K562 (cell line): ENCODE results near the gene STUB1. TPM values are rescaled to one million over a fixed set of nuclear protein-coding genes. Genes with fewer than 3 reads are reported as not detected.

Source experiments
- BCL6 ChIP-seq: fragments of 250-450 bp; sonication (Bioruptor Pico); IDR thresholded peaks from 2 replicates; pipeline ENCODE4 v1.4.0; 2020
- FOXA3 ChIP-seq, 2 experiments: fragments of 450-650 bp in 1 of 2; sonication (generic) in 1 of 2; formaldehyde crosslinking; IDR thresholded peaks in 1 of 2; conservative IDR thresholded peaks in 1 of 2; 2 replicates each; pipeline versions ENCODE4 v1.4.0 to v1.8.0; 2020 to 2022; ENCODE audit warnings: mild to moderate bottlenecking in 2 of 2, missing genetic modification reagents in 1 of 2
- GABPB1 ChIP-seq: sonication (generic); formaldehyde crosslinking; IDR thresholded peaks from 2 replicates; pipeline ENCODE4 v1.8.0; 2022; ENCODE audit warnings: mild to moderate bottlenecking, missing genetic modification reagents
- IFI16 ChIP-seq: fragments of 250-450 bp; sonication (Bioruptor Pico); IDR thresholded peaks from 2 replicates; pipeline ENCODE4 v2.1.2; 2022; ENCODE audit warnings: mild to moderate bottlenecking, inconsistent platforms
- NR2C2 ChIP-seq, 2 experiments: fragments of 200-800 bp in 1 of 2; sonication (Bioruptor generic) in 1 of 2; sonication (generic) in 1 of 2; formaldehyde crosslinking in 1 of 2; IDR thresholded peaks; 2 replicates each; pipeline versions ENCODE4 v1.6.1 to v1.8.0; 2016 to 2022; ENCODE audit warnings: mild to moderate bottlenecking in 1 of 2, missing compliant biosample characterization in 1 of 2, missing genetic modification characterization in 1 of 2, missing genetic modification reagents in 1 of 2
- PHF8 ChIP-seq: fragments of 200-600 bp; sonication (generic); IDR thresholded peaks from 2 replicates; pipeline ENCODE4 v1.6.1; 2012; ENCODE audit warnings: mixed run types, mild to moderate bottlenecking, inconsistent platforms, low read length, moderate library complexity, borderline replicate concordance
- SAFB ChIP-seq: fragments of 200-400 bp; formaldehyde crosslinking; IDR thresholded peaks from 2 replicates; pipeline ENCODE4 v1.6.1; 2017; ENCODE audit warnings: low read depth, low read length, borderline replicate concordance
- SIRT6 ChIP-seq: IDR thresholded peaks from one replicate; pipeline ENCODE4 v1.6.1; 2012; ENCODE audit warnings: low read depth, mild to moderate bottlenecking, control low read depth, inconsistent platforms, low read length, moderate library complexity
- SMARCA5 ChIP-seq: fragments of 450-650 bp; IDR thresholded peaks from 2 replicates; pipeline ENCODE4 v1.6.1; 2016
- SREBF2 ChIP-seq: sonication (generic); formaldehyde crosslinking; IDR thresholded peaks from 2 replicates; pipeline ENCODE4 v1.4.0; 2020; ENCODE audit warnings: mild to moderate bottlenecking, missing genetic modification reagents
- ZBTB11 ChIP-seq, 3 experiments: fragments of 200-800 bp in 1 of 3; fragments of 250-450 bp in 1 of 3; fragments of 450-650 bp in 1 of 3; sonication (Bioruptor Pico) in 1 of 3; sonication (Bioruptor generic) in 1 of 3; formaldehyde crosslinking in 1 of 3; IDR thresholded peaks; 2 replicates each; pipeline versions ENCODE4 v1.6.1 to v1.8.0; 2016 to 2022; ENCODE audit warnings: mild to moderate bottlenecking in 2 of 3, missing genetic modification characterization in 2 of 3, missing compliant biosample characterization in 1 of 3, moderate library complexity in 1 of 3
- ZNF592 ChIP-seq: fragments of 450-650 bp; IDR thresholded peaks from 2 replicates; pipeline ENCODE4 v1.6.1; 2017; ENCODE audit warnings: antibody characterized with exemption, mild to moderate bottlenecking
- ZNF699 ChIP-seq: fragments of 250-450 bp; sonication (Bioruptor Pico); IDR thresholded peaks from 2 replicates; pipeline ENCODE4 v1.8.0; 2021; ENCODE audit warnings: mild to moderate bottlenecking, moderate library complexity; ENCODE audit not compliant: insufficient replicate concordance
- ZNF764 ChIP-seq: fragments of 250-450 bp; sonication (Bioruptor Pico); IDR thresholded peaks from 2 replicates; pipeline ENCODE4 v1.4.0; 2020; ENCODE audit warnings: low read depth, mild to moderate bottlenecking, moderate library complexity
- polyA plus RNA-seq, 8 experiments: library from polyadenylated mRNA; depleted of rRNA in 4 of 8; stranded (reverse) in 5 of 8; unstranded in 3 of 8; fragments of >200 nt; fragmentation: Nextera tagmentation in 2 of 8; fragmentation: Illumina TruSeq in 1 of 8; extraction: Ambion mirVana in 2 of 8; extraction: Trizol in 1 of 8; gene quantifications; 2 replicates each; pipeline versions ENCODE4 v1.2.1 to v1.2.3, GENCODE V29; 2011 to 2014; ENCODE audit warnings: inconsistent platforms in 1 of 8, missing spikeins in 1 of 8
- total RNA-seq, 7 experiments: library from RNA; depleted of rRNA in 6 of 7; stranded (reverse); fragments of >200 nt in 6 of 7; fragmentation: Illumina TruSeq in 2 of 7; extraction: Trizol in 2 of 7; gene quantifications; 2 replicates each; pipeline versions ENCODE4 v1.2.1 to v1.2.3, GENCODE V29; 2011 to 2021; ENCODE audit warnings: low replicate concordance in 1 of 7
- TF ChIP-seq, protein P1 (sequence below): sonication (generic); formaldehyde crosslinking; IDR thresholded peaks from 2 replicates; pipeline ENCODE4 v1.8.1; 2023; ENCODE audit warnings: mild to moderate bottlenecking, missing genetic modification reagents

Gene STUB1
- total and polyA plus RNA-seq, 9 of the 15 experiments (the other 6 are each of a cell fraction or from before 2014, with no cell fraction given), result 10.6 to 251 (median 152) TPM

DNA sequence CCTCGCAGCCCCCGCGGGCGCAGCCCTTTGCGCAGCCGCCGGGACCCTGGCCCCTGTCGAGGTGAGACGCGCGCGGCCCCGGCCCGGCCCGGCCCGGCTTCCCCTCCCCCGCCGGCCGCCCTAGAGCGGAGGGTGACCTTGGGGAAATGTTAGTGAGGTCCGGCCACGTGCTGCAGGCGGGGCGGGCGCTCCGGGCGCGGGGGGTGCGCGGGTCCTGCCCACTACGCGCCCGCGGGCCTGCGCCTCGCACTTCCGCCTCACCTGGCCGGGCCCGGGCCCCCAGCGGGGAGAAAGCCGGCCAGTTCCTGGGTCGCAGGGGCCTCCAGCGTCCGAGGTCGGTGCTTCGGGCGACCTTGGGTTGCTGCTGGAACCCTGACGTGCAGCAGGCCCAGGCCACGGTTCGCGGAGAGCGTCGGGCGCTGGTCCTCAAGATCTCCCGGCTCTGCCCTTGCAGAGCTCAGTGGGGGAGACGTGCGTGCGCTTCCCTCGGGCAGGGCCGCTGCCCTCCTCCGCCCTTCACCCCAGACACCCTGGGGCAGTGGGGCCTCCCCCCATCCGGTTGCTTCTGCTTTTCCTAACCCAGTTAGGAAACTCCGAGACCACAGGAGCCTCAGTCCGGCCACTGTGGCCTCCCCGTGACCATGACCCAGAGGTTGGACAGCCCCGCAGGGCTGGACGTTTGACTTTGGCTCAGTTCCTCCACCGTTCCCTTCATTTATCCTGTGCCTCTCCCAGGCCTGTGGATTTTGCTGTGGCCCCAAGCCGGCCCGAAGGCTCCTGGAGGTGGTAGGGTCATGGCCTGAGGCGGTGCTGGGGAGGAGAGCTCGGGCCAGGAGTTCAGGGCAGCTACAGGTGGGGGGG lies 37.8 kb upstream of the STUB1 start (continued):
- TF ChIP-seq ZNF764 (CRISPR knock-in tag), result no peak
- peak; percentile 86 for TF ChIP-seq ZNF592
- no peak for TF ChIP-seq SREBF2 (CRISPR knock-in tag)
- TF ChIP-seq PHF8, result peak; percentile 34; the same call in 1 of the 2 replicates
- no peak for TF ChIP-seq NR2C2 (CRISPR knock-in tag; IDR thresholded peaks at IDR 0.05)
- peak; percentile 86 for TF ChIP-seq NR2C2 (tag; IDR thresholded peaks at IDR 0.05)
- TF ChIP-seq ZBTB11 (CRISPR knock-in tag; IDR thresholded peaks at IDR 0.05), result peak in 1 of 3 experiments; percentile 60; a peak in 2 of 6 replicates
- peak; percentile 70 for TF ChIP-seq GABPB1 (CRISPR knock-in tag)
- 0 out of 2 replicates have a peak, but pooled peaks have one; percentile 36 for TF ChIP-seq SAFB
- no peak for TF ChIP-seq SMARCA5
- no peak for TF ChIP-seq BCL6 (CRISPR knock-in tag)
- TF ChIP-seq SIRT6, result no peak
- no peak for TF ChIP-seq IFI16
- TF ChIP-seq, protein P1, sequence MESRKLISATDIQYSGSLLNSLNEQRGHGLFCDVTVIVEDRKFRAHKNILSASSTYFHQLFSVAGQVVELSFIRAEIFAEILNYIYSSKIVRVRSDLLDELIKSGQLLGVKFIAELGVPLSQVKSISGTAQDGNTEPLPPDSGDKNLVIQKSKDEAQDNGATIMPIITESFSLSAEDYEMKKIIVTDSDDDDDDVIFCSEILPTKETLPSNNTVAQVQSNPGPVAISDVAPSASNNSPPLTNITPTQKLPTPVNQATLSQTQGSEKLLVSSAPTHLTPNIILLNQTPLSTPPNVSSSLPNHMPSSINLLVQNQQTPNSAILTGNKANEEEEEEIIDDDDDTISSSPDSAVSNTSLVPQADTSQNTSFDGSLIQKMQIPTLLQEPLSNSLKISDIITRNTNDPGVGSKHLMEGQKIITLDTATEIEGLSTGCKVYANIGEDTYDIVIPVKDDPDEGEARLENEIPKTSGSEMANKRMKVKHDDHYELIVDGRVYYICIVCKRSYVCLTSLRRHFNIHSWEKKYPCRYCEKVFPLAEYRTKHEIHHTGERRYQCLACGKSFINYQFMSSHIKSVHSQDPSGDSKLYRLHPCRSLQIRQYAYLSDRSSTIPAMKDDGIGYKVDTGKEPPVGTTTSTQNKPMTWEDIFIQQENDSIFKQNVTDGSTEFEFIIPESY (CRISPR knock-in tag), result peak; percentile 48; the same call in 1 of the 2 replicates
- no peak for TF ChIP-seq FOXA3 (CRISPR knock-in tag; conservative IDR thresholded peaks at IDR 0.05 in 1 of 2, IDR thresholded peaks at IDR 0.05 in 1 of 2)
- TF ChIP-seq ZNF699 (CRISPR knock-in tag), result no peak
